HG03442 (cell line): ENCODE data around the gene BMP8B.
"Not testable (repeated sequence)": the region's sequence is repeated elsewhere in the genome, so short reads cannot be mapped to it uniquely, and the experiment has no call there.

Source experiments
- ATAC-seq: cut with Tn5 transposase; IDR thresholded peaks from one replicate; pipeline ENCODE4 v1.9.1; 2021; ENCODE audit warnings: mild to moderate bottlenecking, moderate library complexity; ENCODE audit not compliant: unreplicated experiment

BMP8B gene

GRCh38 chr1:39816415-39817090 is 27.9 kb upstream of the BMP8B start:
- ATAC-seq = peak; percentile 41

- no peak for ATAC-seq
These were observed 24.2 kb upstream of the BMP8B start for GRCh38 chr1:39812913-39813312.

GRCh38 chr1:39808784-39809517 is 20.3 kb upstream of the BMP8B start:
- ATAC-seq = no peak

GRCh38 chr1:39805385-39805784 is 16.7 kb upstream of the BMP8B start:
- ATAC-seq = no peak

GRCh38 chr1:39802496-39803260 is 14.0 kb upstream of the BMP8B start:
- ATAC-seq = no peak

GRCh38 chr1:39800471-39800835 is 11.8 kb upstream of the BMP8B start:
- ATAC-seq = no peak

- ATAC-seq = peak; percentile 52
These were observed 11.3 kb upstream of the BMP8B start for GRCh38 chr1:39799770-39800470.

GRCh38 chr1:39798859-39799769 is 10.4 kb upstream of the BMP8B start:
- ATAC-seq = peak; percentile 79

GRCh38 chr1:39795651-39796050 is 7.0 kb upstream of the BMP8B start:
- no peak for ATAC-seq

- no peak for ATAC-seq
These were observed 3.2 kb upstream of the BMP8B start for GRCh38 chr1:39791838-39792237.

GRCh38 chr1:39789571-39790110 is 976 bp upstream of the BMP8B start:
- no peak for ATAC-seq

- ATAC-seq = peak; percentile 11
These were observed 273 bp downstream of the BMP8B start for GRCh38 chr1:39788426-39788757.

- not testable (repeated sequence) for ATAC-seq
These were observed 701 bp downstream of the BMP8B start for GRCh38 chr1:39787964-39788363.

- no peak for ATAC-seq
These were observed 1.2 kb downstream of the BMP8B start for GRCh38 chr1:39787468-39787867.

GRCh38 chr1:39787108-39787375 is 1.6 kb downstream of the BMP8B start:
- ATAC-seq = not testable (repeated sequence)

- ATAC-seq = not testable (repeated sequence)
These were observed 2.2 kb downstream of the BMP8B start for GRCh38 chr1:39786303-39787107.

- not testable (repeated sequence) for ATAC-seq
These were observed 6.0 kb downstream of the BMP8B start for GRCh38 chr1:39782685-39783084.

- ATAC-seq = no peak
These were observed 6.6 kb downstream of the BMP8B start for GRCh38 chr1:39782103-39782502.

GRCh38 chr1:39781349-39781715 is 7.3 kb downstream of the BMP8B start:
- no peak for ATAC-seq
